Activated B cell treated with CpG ODN at 0.5 μM for 24 hours (primary cell): ENCODE results near the gene OCA2. TPM values are rescaled to one million over a fixed set of nuclear protein-coding genes. Genes with fewer than 3 reads are reported as not detected.

Experiments
- ATAC-seq: fragments of 200-7000 bp; cut with Tn5 transposase; one replicate; pipeline ENCODE4 v1.10.0; 2021; ENCODE audit warnings: low read depth, mild to moderate bottlenecking, moderate library complexity
- CTCF ChIA-PET: fragments of 350-600 bp; sonication (Branson Sonifier 250); formaldehyde crosslinking; loops from one replicate; lab custom pipeline; 2021; ENCODE audit warnings: antibody characterized with exemption; lab: Charles Lee
- POLR2A ChIA-PET: fragments of 350-600 bp; sonication (Branson Sonifier 250); formaldehyde crosslinking; loops from one replicate; lab custom pipeline; 2021; ENCODE audit warnings: antibody characterized with exemption; lab: Charles Lee
- DNase-seq: peaks from one replicate; pipeline ENCODE4 v3.0.0; 2022
- H3K27ac Mint-ChIP-seq: one replicate; pipeline ENCODE4 v1.8.0; 2020; ENCODE audit warnings: mixed read lengths
- H3K27me3 Mint-ChIP-seq: one replicate; pipeline ENCODE4 v1.8.0; 2021; ENCODE audit warnings: mixed read lengths
- H3K36me3 Mint-ChIP-seq: one replicate; pipeline ENCODE4 v1.8.0; 2021; ENCODE audit warnings: low read depth, mixed read lengths
- H3K4me1 Mint-ChIP-seq: one replicate; pipeline ENCODE4 v1.8.0; 2021; ENCODE audit warnings: mixed read lengths
- H3K4me3 Mint-ChIP-seq: one replicate; pipeline ENCODE4 v1.8.0; 2020; ENCODE audit warnings: mild to moderate bottlenecking, mixed read lengths
- H3K9me3 Mint-ChIP-seq: one replicate; pipeline ENCODE4 v1.8.0; 2020; ENCODE audit warnings: mixed read lengths
- CTCF ChIP-seq: fragments of 200-600 bp; IDR thresholded peaks from one replicate; pipeline ENCODE4 v1.8.0; 2022; ENCODE audit warnings: antibody characterized with exemption, mild to moderate bottlenecking
- intact Hi-C: fragments of 100-400 bp; cut with micrococcal nuclease; formaldehyde crosslinking; loops from one replicate; pipeline ENCODE4 v1.15.1; 2024
- total RNA-seq: library from RNA; stranded (reverse); gene quantifications from 2 replicates; pipeline ENCODE4 v1.2.3, GENCODE V29; 2022

The OCA2 gene
- total RNA-seq, 1 donor from 2014 or later = not detected

- TF ChIP-seq CTCF = no peak
- DNase-seq (no peak), ATAC-seq (no peak)
- Mint-ChIP-seq H3K4me1 (no peaks in the 10 kb centered on the region), H3K27me3 (no peaks in the 10 kb centered on the region), H3K9me3 (peaks cover 6% of the 10 kb centered on the region), H3K27ac (no peak overlapping the region), H3K36me3 (no peaks in the 10 kb centered on the region), H3K4me3 (no peak overlapping the region)
- intact Hi-C loops = no loop called here
- ChIA-PET POLR2A (no interaction called here), CTCF (no interaction called here)
These were observed 290.9 kb downstream of the OCA2 start for GRCh38 chr15:27808182-27808581.

- H3K27ac Mint-ChIP-seq = no peak overlapping the region
- intact Hi-C loops = no loop called here
- no peaks in the 10 kb centered on the region for H3K36me3 Mint-ChIP-seq
- ATAC-seq = no peak
- H3K4me3 Mint-ChIP-seq = no peak overlapping the region
- peaks cover 6% of the 10 kb centered on the region for H3K9me3 Mint-ChIP-seq
- TF ChIP-seq CTCF = no peak
- ChIA-PET CTCF (no interaction called here), POLR2A (no interaction called here)
- H3K4me1 Mint-ChIP-seq = no peaks in the 10 kb centered on the region
- no peaks in the 10 kb centered on the region for H3K27me3 Mint-ChIP-seq
- no peak for DNase-seq
These were observed 291.8 kb downstream of the OCA2 start for GRCh38 chr15:27807335-27807734.

- H3K4me1 Mint-ChIP-seq = no peaks in the 10 kb centered on the region
- H3K27ac Mint-ChIP-seq = no peak overlapping the region
- no peak for TF ChIP-seq CTCF
- H3K27me3 Mint-ChIP-seq = no peaks in the 10 kb centered on the region
- ChIA-PET POLR2A (no interaction called here), CTCF (no interaction called here)
- no peak overlapping the region for H3K4me3 Mint-ChIP-seq
- peaks cover 6% of the 10 kb centered on the region for H3K9me3 Mint-ChIP-seq
- no peaks in the 10 kb centered on the region for H3K36me3 Mint-ChIP-seq
- intact Hi-C loops = no loop called here
- ATAC-seq (no peak), DNase-seq (no peak)
These were observed 292.7 kb downstream of the OCA2 start for GRCh38 chr15:27806396-27806795.

- no peaks in the 10 kb centered on the region for H3K4me1 Mint-ChIP-seq
- DNase-seq (no peak), ATAC-seq (no peak)
- no peaks in the 10 kb centered on the region for H3K27me3 Mint-ChIP-seq
- H3K36me3 Mint-ChIP-seq = no peaks in the 10 kb centered on the region
- H3K4me3 Mint-ChIP-seq = no peak overlapping the region
- peaks cover 6% of the 10 kb centered on the region for H3K9me3 Mint-ChIP-seq
- H3K27ac Mint-ChIP-seq = no peak overlapping the region
- ChIA-PET CTCF (no interaction called here), POLR2A (no interaction called here)
- TF ChIP-seq CTCF = no peak
- intact Hi-C loops = no loop called here
These were observed 293.6 kb downstream of the OCA2 start for GRCh38 chr15:27805261-27806220.

- TF ChIP-seq CTCF = no peak
- DNase-seq (no peak), ATAC-seq (no peak)
- Mint-ChIP-seq H3K27ac (no peak overlapping the region), H3K4me1 (no peaks in the 10 kb centered on the region), H3K4me3 (no peak overlapping the region), H3K9me3 (peaks cover 10% of the 10 kb centered on the region), H3K27me3 (no peaks in the 10 kb centered on the region), H3K36me3 (no peaks in the 10 kb centered on the region)
- ChIA-PET CTCF (no interaction called here), POLR2A (no interaction called here)
- intact Hi-C loops = no loop called here
These were observed 294.4 kb downstream of the OCA2 start for GRCh38 chr15:27804569-27805260.
